Calu3 (cell line): Measurements from ENCODE around the gene SLC22A4. TPM values are rescaled to one million over a fixed set of nuclear protein-coding genes. Genes with fewer than 3 reads are reported as not detected.

ENCODE experiments used
- BruUV-seq: library from RNA; stranded (reverse); fragments of 400-500 nt; replicated peaks from 2 replicates; lab custom pipeline; 2021; lab: Mats Ljungman, UMichigan
- CTCF ChIA-PET: fragments of 300-600 bp; sonication (Branson Sonifier 250); formaldehyde crosslinking; loops from one replicate; lab custom pipeline; 2022; ENCODE audit warnings: antibody characterized with exemption; lab: Charles Lee
- DNase-seq: peaks from one replicate; pipeline ENCODE4 v3.0.0; 2022
- H3K27ac Mint-ChIP-seq: one replicate; pipeline ENCODE4 v1.8.0; 2022; ENCODE audit warnings: mixed read lengths; ENCODE audit not compliant: unreplicated experiment
- H3K27me3 Mint-ChIP-seq: one replicate; pipeline ENCODE4 v1.8.0; 2022; ENCODE audit warnings: mixed read lengths; ENCODE audit not compliant: unreplicated experiment
- H3K36me3 Mint-ChIP-seq: one replicate; pipeline ENCODE4 v1.8.0; 2022; ENCODE audit warnings: mild to moderate bottlenecking, moderate library complexity, mixed read lengths; ENCODE audit not compliant: insufficient read depth, unreplicated experiment
- H3K4me1 Mint-ChIP-seq: one replicate; pipeline ENCODE4 v1.8.0; 2022; ENCODE audit warnings: mild to moderate bottlenecking, low read depth, mixed read lengths; ENCODE audit not compliant: unreplicated experiment
- H3K4me3 Mint-ChIP-seq: one replicate; pipeline ENCODE4 v1.8.0; 2022; ENCODE audit warnings: mild to moderate bottlenecking, low read depth, moderate library complexity, mixed read lengths; ENCODE audit not compliant: unreplicated experiment
- H3K9me3 Mint-ChIP-seq: one replicate; pipeline ENCODE4 v1.8.0; 2022; ENCODE audit warnings: low read depth, mixed read lengths; ENCODE audit not compliant: unreplicated experiment
- intact Hi-C: fragments of 100-400 bp; cut with micrococcal nuclease; formaldehyde crosslinking; loops from one replicate; pipeline ENCODE4 v1.10.0; 2022; ENCODE audit not compliant: unreplicated experiment
- total RNA-seq: library from RNA; stranded (reverse); gene quantifications from 2 replicates; pipeline ENCODE4 v1.2.3, GENCODE V29; 2022
- TF ChIP-seq, protein P1 (sequence below): fragments of 200-600 bp; IDR thresholded peaks from one replicate; pipeline ENCODE4 v1.8.0; 2022; ENCODE audit warnings: antibody characterized with exemption; ENCODE audit not compliant: unreplicated experiment

Gene SLC22A4
- total RNA-seq, 1 experiment from 2014 or later = 3.1 TPM

DNA sequence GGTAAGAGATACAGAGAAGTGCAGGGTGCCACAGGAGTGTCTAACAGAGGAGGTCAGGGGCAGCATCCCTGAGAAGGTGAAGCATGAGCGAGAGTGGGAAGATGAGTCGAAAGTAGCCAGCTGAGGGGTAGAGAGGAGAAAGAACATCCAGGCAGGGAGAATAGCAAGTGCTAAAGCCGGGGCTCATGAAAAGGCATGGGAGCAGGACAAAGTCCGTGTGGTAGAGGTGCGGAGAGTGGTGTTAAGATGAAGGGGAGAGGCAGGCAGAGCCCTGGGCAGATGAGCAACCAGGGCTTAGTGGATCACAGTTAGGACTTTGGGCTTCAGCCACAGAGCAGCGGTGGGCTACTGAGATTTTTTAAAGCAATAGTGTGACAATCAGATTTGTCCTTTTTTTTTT, 85.9 kb downstream of the SLC22A4 start:
- no peaks in the 10 kb centered on the region for H3K4me1 Mint-ChIP-seq
- CTCF ChIA-PET = no interaction called here
- no peaks in the 10 kb centered on the region for H3K27me3 Mint-ChIP-seq
- H3K4me3 Mint-ChIP-seq = no peak overlapping the region
- intact Hi-C loops = loop anchor here (10.0 kb wide), 2 partner anchors 335 to 425 kb away; no protein-coding TSS in a partner anchor
- DNase-seq = no peak
- no peaks in the 10 kb centered on the region for H3K36me3 Mint-ChIP-seq
- BruUV-seq = no TSS peak
- no peaks in the 10 kb centered on the region for H3K9me3 Mint-ChIP-seq
- TF ChIP-seq, protein P1, sequence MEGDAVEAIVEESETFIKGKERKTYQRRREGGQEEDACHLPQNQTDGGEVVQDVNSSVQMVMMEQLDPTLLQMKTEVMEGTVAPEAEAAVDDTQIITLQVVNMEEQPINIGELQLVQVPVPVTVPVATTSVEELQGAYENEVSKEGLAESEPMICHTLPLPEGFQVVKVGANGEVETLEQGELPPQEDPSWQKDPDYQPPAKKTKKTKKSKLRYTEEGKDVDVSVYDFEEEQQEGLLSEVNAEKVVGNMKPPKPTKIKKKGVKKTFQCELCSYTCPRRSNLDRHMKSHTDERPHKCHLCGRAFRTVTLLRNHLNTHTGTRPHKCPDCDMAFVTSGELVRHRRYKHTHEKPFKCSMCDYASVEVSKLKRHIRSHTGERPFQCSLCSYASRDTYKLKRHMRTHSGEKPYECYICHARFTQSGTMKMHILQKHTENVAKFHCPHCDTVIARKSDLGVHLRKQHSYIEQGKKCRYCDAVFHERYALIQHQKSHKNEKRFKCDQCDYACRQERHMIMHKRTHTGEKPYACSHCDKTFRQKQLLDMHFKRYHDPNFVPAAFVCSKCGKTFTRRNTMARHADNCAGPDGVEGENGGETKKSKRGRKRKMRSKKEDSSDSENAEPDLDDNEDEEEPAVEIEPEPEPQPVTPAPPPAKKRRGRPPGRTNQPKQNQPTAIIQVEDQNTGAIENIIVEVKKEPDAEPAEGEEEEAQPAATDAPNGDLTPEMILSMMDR = no peak
- no peak overlapping the region for H3K27ac Mint-ChIP-seq

DNA sequence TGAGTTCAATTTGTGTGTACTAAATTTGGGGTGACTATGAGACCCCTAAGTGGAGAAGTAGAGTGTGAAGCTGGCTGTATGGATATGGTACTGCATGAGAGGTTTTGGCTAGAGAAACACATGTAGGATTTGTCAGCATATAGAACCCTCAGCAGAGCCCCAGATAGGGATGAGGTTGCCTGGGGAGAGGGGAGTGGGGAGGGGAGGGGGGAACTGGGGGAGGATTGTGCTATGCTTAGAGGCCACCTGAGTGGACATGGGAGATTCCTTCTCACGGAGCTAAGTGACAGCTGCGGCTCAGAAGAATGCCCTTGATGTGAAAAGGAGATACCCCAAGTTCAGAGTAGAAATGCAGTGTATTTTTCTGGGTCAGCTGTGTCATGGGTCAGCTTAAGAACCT, 86.5 kb downstream of the SLC22A4 start:
- TF ChIP-seq, protein P1 = no peak
- no peak overlapping the region for H3K4me3 Mint-ChIP-seq
- no TSS peak for BruUV-seq
- peaks cover 6% of the 10 kb centered on the region for H3K4me1 Mint-ChIP-seq
- no peak for DNase-seq
- H3K27ac Mint-ChIP-seq = no peak overlapping the region
- intact Hi-C loops = loop anchor here (10.0 kb wide), 2 partner anchors 334 to 424 kb away; no protein-coding TSS in a partner anchor
- no peaks in the 10 kb centered on the region for H3K9me3 Mint-ChIP-seq
- peaks cover 3% of the 10 kb centered on the region for H3K36me3 Mint-ChIP-seq
- CTCF ChIA-PET = no interaction called here
- H3K27me3 Mint-ChIP-seq = no peaks in the 10 kb centered on the region

DNA sequence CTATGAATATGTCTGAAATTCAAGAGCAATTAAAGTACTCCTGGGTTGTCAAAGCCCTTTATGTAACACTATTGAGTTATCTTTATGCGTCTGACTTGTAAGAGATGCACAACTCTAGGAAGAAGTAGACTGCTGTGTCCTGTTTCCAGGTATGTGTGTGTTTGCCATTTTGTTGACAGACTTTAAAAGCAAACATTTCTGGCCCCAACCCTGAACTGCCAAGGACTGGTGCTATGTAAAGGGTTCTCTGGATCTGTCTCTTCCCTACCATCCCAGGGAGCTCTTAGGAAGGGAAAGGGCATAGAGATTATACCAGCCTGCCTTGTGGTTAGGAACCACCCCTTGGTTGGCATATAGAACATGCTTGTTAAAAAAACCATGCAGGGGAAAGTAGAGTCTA, 87.4 kb downstream of the SLC22A4 start:
- Mint-ChIP-seq H3K4me3 (no peak overlapping the region), H3K9me3 (no peaks in the 10 kb centered on the region), H3K4me1 (peaks cover 14% of the 10 kb centered on the region), H3K27me3 (no peaks in the 10 kb centered on the region), H3K36me3 (peaks cover 5% of the 10 kb centered on the region), H3K27ac (no peak overlapping the region)
- DNase-seq = no peak
- no TSS peak for BruUV-seq
- CTCF ChIA-PET = no interaction called here
- TF ChIP-seq, protein P1 = no peak
- intact Hi-C loops = loop anchor here (10.0 kb wide), 2 partner anchors 333 to 423 kb away; no protein-coding TSS in a partner anchor

DNA sequence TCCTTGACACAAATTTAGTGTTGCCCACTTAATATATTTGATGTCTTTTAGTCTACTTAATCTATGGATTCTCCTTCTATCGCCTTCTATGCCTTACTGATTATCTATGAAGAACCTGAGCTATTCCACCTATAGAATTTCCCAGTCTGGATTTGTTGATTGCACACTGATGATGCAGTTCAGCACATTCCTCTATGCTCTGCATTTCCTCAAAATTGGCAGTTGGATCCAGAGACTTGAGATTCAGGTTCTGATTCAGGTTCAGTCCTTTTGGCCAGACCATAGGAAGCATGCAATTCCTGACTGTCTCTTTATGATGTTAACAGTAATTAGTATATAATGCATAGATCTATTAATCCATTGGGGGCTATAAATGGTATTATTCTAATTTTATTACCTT, 89.1 kb downstream of the SLC22A4 start:
- CTCF ChIA-PET = no interaction called here
- no peak overlapping the region for H3K4me3 Mint-ChIP-seq
- BruUV-seq = no TSS peak
- TF ChIP-seq, protein P1 = no peak
- intact Hi-C loops = loop anchor here (10.0 kb wide), 2 partner anchors 332 to 422 kb away; no protein-coding TSS in a partner anchor
- H3K27ac Mint-ChIP-seq = no peak overlapping the region
- peaks cover 11% of the 10 kb centered on the region for H3K36me3 Mint-ChIP-seq
- peaks cover 31% of the 10 kb centered on the region for H3K4me1 Mint-ChIP-seq
- H3K9me3 Mint-ChIP-seq = no peaks in the 10 kb centered on the region
- no peaks in the 10 kb centered on the region for H3K27me3 Mint-ChIP-seq
- DNase-seq = no peak
